ENCODE data around the gene LAYN.
A peak's percentile ranks its signal among the peaks of the same experiment; 100 is the strongest.

Gene LAYN, protein sequence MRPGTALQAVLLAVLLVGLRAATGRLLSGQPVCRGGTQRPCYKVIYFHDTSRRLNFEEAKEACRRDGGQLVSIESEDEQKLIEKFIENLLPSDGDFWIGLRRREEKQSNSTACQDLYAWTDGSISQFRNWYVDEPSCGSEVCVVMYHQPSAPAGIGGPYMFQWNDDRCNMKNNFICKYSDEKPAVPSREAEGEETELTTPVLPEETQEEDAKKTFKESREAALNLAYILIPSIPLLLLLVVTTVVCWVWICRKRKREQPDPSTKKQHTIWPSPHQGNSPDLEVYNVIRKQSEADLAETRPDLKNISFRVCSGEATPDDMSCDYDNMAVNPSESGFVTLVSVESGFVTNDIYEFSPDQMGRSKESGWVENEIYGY
- 0 to 1.3 reads per million in 2 donors for total RNA-seq

DNA sequence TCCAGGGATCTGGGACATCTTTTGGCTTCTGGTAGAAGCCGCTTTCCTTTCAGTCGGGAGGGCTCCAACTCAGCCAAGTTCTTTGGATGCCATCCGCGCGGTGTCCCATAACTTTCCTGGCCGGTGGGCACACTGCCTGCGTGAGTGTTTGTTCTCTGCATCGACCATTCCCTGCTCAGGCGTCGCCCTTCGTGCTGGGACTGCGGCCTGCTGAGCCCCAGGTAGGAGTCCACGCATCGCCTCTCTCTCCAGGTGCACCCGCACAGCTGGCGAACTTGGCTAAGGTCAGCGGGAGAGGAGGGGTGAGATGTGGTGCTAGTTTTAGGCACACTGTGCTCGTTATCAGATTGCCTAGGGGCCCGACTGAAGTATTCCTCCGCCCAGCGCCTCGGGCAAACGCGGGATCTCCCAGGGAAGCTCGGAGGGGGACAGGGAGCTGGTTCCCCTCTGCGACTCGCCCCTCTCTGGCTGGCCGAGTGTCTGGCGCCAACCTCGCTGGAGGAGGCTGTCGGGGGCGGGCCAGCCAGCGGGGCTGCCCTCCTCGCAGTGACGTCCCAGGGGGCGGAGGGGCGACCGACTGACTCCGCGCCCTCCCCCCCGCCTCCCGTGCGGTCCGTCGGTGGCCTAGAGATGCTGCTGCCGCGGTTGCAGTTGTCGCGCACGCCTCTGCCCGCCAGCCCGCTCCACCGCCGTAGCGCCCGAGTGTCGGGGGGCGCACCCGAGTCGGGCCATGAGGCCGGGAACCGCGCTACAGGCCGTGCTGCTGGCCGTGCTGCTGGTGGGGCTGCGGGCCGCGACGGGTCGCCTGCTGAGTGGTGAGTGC lies at the start of gene LAYN:
TSS of gene LAYN (plus strand) at position 607 of the 823 bp plus-strand sequence. CDS start at position 731, 124 bp downstream.
- no peak for DNase-seq

DNA sequence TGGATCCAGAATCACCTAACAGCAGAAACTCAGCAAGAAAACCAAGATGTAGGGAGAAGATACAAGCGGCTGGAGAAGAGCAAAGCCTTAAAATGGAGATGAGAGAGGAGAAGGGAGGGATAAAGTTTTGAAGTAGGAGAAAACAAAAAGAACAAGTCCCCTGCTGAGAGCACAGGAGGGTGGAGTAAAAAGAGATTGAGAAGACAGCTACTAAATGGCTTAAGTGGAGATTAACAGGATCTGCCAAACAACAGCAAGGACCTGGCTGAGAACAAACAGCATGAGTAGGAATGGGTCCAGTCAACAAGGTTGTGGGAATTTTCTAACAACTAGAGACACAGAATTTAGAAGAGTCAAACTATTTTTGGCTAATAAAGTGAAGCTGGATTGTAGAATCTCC lies 46.5 kb upstream of the LAYN start:
- DNase-seq, result no peak

DNA sequence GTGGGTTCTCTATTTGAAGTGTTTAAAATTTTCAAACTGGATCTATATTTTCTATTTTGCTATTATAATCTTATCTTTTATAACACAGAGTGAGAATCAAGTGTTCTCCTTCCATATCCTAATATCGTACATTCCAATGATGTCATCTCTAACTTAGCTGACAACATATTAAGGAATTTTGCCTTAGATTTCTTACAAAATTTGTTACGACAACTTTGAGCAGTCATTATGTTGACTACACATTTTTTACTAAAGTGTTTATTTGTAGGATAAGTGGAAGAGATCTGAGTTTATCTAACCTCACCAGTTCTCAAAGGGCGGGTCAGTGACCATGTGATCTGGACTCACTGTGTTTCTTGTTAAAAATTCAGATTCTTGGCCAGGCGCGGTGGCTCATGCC lies 41.0 kb upstream of the LAYN start:
- no peak for DNase-seq

DNA sequence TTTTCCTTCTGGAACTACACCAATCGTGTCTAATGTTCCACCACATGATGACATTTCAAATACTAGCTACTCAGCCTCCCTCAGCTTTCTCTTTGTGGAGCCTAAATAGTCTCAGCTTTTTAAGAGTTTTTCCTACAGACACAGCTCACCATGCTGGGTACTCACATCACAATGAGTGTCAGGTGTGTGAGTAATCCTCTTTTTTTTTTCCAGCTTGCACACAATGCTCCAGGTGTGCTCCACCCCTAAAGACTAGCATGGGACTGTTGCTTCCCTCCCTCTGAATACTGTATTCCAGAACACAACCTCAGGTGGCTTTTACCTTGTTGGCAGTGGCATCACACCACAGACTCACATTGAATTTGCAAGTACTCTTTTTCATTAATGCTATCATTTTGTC lies 40.0 kb upstream of the LAYN start:
- DNase-seq, result no peak

DNA sequence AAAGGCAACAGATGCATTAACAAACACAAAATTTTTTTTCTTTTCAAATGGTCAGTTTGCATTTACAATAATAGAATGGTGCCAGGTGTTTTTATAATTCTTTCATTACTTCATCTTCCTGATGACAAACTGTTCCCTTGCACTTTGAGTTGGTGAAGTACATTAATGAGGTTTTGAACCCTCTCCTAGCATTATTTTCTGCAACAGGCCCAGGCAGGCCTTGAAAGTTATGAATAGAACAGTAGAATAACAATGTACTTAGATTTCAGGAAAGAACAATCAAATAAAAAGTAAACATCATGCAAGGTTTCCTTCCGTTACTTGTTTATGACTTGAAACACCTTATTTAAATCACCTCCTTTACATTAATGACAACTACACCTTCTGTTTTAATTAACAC lies 37.9 kb upstream of the LAYN start:
- no peak for DNase-seq

DNA sequence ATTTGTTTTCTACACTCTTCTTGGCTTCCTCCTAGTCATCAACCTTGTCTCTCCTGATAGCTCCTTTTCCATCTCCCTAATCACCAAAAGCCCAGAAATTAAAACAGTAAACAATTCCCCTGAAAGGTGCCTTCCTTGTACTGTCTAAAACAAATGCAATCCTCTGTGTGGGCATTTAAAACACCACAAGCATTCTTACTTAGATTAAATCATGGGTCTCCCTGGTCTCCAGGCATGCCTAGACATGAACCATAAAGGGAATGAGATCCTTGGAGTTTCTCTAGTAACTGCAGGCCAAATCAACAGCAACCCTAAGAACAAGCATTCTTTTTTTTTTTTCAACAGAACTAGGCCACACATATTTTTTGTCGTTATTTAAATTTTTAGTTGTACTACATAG lies 30.2 kb upstream of the LAYN start:
- DNase-seq, result no peak

DNA sequence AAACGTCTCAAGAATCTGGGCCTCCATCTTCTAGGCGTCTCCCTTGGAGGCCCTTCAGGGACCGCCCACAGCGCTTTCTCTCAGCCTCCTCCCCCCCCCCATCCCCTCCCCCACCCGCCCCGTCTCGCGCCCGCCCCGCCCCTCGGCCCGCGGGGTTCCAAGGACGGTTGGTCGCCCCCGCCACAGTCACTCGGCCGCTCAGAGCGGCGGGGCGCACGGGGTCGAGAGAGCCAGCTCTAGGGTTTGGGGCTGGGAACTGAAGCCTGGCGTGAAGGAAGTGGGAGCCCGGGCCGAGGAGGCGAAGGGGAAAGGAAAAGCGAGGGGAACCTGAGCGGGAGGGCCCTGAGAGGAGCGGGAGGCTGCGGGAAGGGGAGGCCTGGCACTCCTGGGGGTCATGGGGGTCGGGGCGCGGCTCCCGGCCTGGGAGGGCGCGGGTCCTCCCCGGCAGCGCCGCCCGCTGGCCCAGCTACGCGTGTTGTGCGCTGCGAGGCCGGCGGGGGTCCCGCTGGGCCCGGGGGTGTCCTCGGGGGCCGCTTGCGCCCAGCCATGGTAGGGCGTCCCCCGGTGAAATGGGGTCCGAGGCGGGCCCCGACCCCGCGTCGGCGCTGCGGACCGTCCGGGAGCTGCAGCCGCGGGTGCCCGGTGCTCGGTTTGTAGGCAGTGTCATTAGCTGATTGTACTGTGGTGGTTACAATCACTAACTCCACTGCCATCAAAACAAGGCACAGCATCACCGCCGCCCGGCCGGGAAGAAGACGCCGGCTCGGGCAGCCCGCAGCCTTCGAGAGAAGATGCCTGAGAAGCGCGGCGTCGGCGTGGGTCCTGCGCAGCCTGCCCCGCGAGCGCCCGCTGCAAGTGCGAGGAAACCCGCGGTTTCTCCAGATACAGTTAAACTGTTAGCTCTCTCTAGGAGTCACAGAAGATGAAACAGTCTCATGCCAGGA lies 28.0 kb upstream of the LAYN start, which contains the start of gene BTG4:
TSS of gene BTG4 (minus strand) at position 91 of the 944 bp plus-strand sequence. CDS start 13,610 bp downstream, outside the sequence.
- peak; percentile 3 for DNase-seq

DNA sequence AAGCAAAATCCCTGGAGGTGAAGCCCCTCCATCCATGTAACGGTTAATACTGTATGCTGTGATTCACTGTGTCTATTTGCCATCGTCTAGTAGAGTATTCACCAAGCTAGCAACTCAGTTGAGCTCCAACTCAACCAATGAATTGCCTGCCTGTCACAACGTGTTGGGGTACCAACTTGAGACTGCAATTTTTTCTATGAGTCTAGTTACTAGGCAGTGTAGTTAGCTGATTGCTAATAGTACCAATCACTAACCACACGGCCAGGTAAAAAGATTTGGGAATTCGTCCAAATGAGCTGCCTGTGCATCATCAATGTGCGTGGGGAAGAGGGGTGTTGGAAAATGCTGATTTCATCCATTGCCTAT lies 27.3 kb upstream of the LAYN start:
- no peak for DNase-seq

DNA sequence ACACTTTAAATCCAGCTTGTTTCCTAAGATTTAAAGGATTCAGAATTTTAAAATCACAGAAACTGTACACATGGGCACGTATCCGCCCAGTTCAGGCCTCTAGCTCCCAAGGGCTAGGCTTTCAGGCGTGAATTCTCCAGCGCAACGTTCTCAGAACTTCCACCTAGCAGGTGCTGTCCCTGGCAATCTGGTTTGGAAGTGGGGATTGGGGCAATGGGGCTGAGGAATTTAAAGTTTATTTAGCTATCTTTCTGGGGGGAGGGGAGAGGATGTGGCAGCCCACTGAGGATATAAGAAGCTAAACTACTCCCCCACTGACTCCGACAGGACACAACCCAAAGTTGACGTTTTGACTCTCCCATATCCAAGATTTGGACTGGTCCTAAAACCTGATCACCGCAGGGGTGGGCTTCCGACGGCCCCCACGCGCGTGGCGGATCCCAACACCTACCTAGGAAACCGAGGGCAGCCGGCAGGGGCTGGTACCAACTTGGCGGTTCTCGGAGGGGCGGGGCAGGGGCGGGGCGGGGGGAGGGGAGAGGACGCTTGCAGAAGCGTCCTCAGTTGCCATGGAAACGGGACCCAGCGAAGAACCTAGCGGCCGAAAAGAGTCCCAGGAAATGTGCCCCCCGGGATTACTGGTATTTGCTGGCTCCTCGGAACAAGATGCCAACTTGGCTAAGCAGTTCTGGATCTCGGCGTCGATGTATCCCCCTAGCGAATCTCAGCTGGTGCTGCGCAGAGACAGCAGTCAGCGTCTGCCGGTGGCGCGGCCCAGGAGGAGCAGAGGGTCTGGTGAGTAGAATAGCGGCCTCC lies 26.1 kb upstream of the LAYN start, which contains the start of gene HOATZ:
TSS of gene HOATZ (plus strand) at position 563 of the 816 bp plus-strand sequence. CDS start at position 570, 7 bp downstream.
- no peak for DNase-seq

DNA sequence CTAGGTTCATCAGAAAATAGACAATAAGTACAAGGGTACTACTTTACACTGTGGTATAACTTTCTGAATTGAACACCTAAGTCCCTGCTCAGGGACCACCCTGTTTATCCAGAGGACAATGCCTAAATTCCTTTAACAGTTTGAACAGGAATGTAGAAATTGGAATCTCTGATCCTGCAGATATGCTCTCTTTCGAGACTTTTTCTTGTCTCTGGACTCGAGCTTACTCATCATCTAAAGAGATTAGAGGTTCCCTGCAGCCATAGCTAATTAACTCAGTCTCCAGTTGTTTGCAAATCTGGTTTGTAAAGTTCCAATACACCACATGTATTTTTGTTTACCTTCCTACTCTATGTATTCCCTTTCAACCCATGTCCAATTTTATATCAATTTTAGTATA lies 24.9 kb upstream of the LAYN start:
- no peak for DNase-seq

DNA sequence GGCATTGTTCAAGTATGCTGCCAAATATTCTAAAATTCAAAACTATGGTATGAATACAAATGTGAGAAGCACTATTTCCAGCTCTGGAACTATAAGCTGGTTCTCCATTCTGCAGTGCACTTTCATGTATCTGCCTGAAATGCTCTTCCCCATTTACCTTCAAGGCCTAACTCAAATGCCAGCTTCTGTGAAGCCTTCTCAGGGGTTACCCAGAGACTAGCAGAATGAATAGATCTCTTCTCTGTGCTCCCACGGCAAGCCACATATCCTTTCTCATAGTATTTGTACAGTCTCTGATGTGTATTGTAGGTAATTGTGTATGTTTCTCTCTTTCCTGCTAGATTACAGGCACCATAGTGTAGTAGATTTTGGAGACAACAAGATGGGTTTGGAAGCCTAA lies 21.9 kb upstream of the LAYN start:
- no peak for DNase-seq

DNA sequence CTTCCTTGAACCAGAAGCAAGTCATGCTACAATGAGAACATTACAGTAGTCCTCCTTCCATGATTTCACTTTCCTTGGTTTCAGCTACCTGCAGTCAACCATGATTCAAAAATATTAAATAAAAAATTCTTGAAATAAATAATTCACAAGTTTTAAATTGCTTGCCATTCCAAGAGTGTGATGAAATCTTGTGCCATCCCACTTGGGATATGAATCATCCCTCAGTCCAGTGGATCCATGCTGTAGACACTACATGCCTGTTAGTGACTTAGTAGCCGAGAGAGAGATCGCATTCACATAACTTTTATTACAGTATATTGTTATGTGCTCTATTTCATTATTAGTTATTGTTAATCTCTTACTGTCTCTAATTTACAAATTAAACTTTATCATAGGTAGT lies 20.0 kb upstream of the LAYN start:
- DNase-seq, result no peak

DNA sequence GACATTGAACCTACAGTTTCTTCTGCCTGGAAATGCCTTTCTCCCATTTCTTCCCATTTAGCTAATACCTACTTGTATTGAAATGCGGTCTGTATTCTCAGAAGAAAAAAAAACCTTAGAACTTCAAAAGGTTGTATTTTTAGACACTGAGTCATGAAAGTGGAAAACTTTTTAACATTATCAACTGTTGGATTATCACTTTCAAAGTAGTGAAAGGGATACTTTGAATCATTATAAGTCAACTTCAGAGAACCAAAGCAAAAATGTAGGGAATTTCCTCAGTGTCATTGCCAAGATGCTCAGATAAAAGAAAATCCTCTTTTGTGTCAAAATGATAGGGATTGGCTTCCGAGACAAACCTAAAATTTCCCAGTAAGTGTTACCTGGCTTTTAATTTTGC lies 19.4 kb upstream of the LAYN start:
- no peak for DNase-seq

DNA sequence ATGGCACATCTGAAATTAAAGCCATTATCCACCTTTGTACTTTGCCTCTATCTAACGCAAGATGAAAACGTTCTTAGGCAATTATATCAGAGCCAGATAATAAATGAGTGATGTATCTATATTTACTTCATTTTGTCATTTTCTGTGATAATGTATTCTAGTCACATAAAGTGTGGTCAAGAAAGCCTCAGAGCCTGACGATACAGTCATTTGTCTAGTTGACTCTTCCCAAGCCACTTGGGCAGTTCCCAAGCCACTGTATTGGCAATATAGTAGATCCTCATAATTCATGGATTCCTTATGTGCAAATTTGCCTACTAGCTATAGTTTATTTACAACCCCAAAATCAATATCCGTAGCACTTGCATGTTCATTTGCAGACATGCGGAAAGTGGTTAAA lies 18.1 kb upstream of the LAYN start:
- DNase-seq, result no peak

DNA sequence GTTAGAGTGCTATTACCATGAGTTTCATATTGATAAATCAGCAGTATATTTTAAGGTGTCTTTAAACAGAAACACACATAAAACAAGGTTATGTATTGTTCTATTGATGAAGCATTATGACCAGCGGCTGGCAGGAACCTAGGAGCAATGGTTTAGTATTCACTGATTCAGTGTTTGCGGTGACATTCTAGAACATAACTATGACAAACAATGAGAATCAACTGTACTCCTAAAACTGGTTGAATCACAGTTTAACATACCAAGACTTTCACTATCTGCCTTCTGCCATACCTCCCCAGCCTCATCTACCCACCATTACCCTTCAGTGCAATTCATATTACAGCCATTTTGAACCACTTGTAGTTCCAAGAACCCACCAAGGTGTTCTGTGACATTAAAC lies 17.2 kb upstream of the LAYN start:
- no peak for DNase-seq

DNA sequence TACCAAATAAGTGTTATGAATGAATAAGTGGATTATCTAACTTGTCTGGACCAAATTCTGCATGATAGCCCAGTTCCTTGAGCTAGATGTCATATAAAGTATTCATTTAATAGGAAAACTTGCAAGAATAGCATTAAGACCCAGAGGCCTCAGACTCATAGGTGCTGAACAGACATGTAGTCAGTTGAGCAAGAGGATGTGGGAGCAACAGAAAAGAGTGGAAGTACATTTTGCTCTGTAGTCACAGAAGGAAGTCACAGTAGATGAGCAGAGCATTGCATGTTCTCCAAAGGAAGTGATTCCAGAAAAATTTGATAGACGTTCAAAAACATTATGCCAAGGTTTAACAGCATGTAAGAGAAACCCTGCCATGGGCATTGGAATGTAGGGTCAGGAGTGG lies 16.5 kb upstream of the LAYN start:
- no peak for DNase-seq

DNA sequence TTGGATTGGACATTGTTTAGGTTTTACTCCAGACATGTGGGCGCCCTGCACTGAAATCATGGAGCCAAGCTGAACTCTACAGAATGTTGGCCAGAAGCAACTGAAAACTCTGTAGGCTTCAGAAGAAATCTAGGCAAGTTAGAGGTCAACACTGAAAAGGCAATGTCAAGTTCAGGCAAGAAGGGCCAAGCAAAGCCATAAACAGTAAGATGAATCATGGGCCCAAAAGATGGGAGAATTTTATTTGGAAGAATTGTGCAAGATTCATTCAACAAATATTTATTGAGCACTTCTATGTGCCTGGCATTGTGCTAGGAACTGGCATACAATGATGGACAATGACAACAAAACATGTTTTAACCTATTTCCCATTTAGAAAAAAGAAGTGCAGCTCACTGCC lies 15.1 kb upstream of the LAYN start:
- DNase-seq, result no peak

DNA sequence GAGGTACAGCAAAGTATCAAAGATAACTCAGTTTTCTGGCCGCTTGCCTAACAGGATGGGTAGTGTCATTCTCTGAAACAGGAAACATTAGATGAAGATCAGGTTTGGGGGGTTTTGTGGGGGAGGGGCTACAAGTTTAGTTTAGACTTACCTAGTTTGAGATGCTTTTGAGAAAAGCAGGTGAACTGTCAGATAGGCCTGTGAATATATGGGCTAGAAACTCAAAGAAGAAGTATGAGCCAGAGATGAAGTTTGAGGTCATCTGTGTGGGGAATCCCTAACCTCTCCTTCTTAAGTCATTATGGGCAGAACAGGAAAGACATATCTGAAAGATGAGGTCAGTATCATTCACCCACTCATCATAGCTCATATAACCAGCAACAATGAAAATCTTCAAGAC lies 14.0 kb upstream of the LAYN start:
- DNase-seq, result no peak

DNA sequence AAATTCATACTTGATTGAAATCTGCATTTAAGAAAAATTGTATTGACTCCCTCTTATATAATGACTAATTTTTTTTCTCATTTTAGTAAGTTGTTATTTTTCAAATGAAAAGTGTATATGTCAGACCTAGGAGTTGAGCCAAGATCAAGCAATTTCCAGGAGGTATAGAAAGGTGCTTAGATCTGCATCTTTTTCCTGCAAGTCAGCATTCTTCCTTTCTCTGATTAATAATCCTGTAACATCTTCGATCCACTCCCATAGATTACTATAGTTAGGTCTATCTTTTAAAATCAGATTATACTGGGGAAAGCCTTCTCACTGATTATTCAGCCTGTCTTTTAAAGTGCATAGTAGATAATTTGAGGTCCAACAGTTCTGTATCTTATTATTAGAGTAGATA lies 13.2 kb upstream of the LAYN start:
- no peak for DNase-seq

DNA sequence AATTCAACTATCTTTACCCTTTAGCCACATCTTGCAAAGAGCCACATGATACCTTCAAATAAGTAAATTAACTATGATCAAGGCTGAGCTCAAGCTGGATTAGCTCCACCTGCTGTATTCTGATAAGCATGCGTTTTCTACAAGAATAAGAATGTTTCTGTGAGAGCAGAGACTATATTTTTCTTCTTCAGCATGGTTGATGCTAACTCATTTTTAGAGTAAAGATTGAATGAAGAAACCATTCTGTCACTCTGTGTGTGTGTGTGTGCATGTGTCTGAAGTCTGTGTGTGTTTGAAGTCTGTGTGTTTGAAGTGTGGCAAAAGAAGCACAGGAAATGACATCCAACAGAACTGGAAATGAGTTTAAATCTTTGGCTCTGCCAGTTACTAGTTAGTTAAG lies 12.0 kb upstream of the LAYN start:
- DNase-seq, result no peak

DNA sequence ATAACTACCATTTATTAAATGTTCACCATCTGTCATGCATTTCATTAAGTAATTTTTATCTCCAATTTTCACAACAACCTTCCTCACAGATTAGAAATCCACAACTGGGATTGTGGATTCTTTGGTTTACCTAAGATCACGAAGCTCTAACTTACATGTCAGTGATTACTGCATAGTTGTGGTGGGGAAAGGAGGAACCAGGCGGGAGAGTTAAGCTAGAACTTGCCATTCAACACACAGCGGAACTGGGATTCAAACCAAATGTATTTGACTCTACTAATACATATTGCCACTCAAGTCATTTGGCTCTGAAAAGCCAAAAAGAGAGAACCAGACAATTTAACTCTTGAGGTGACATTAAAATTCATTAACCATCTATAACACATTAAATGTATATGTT lies 10.4 kb upstream of the LAYN start:
- DNase-seq, result no peak

DNA sequence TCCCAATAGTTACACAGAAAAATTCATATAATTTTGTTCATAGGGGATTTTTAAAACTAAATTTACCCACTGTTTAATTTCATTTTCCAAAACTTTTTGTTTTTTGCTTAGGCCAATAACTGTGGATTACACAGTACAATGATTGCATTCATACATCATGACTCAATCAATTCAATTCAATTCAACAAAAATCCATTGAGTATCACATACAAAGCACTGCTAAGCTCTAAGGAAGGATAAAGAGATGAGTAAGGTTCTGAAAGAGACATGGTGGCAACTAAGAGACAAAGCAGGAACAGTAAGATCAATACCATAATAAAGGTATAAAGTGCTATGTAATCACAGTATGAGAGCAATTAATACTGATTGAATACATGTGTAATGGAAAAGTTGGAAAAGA lies 9.4 kb upstream of the LAYN start:
- DNase-seq, result no peak

All from T-helper 9 cell (primary cell).